NOMO-1 (cell line): ENCODE measurements around the gene SAMD4A.

Source experiments
- DNase-seq, 2 experiments: peaks; one replicate each; lab custom pipeline; 2025; ENCODE audit not compliant: unreplicated experiment in 2 of 2; lab: John Stamatoyannopoulos, UW

SAMD4A gene

GRCh38 chr14:54698966-54699530 lies 132.1 kb downstream of the SAMD4A start:
- no peak for DNase-seq

- DNase-seq: no peak
Observed at GRCh38 chr14:54699735-54700134, 132.8 kb downstream of the SAMD4A start.

GRCh38 chr14:54700717-54701116 lies 133.8 kb downstream of the SAMD4A start:
- DNase-seq: no peak

- no peak for DNase-seq
Observed at GRCh38 chr14:54702014-54702491, 135.1 kb downstream of the SAMD4A start.

- DNase-seq: no peak
Observed at GRCh38 chr14:54702492-54702891, 135.6 kb downstream of the SAMD4A start.

GRCh38 chr14:54703082-54703481 lies 136.2 kb downstream of the SAMD4A start:
- no peak for DNase-seq

GRCh38 chr14:54703724-54704123 lies 136.8 kb downstream of the SAMD4A start:
- DNase-seq: no peak

- DNase-seq: no peak
Observed at GRCh38 chr14:54704768-54705167, 137.8 kb downstream of the SAMD4A start.

GRCh38 chr14:54706769-54707168 lies 139.8 kb downstream of the SAMD4A start:
- no peak for DNase-seq

- no peak for DNase-seq
Observed at GRCh38 chr14:54708161-54708560, 141.2 kb downstream of the SAMD4A start.

GRCh38 chr14:54708982-54709381 lies 142.1 kb downstream of the SAMD4A start:
- no peak for DNase-seq

GRCh38 chr14:54709444-54709843 lies 142.5 kb downstream of the SAMD4A start:
- DNase-seq: no peak

GRCh38 chr14:54709867-54710266 lies 142.9 kb downstream of the SAMD4A start:
- no peak for DNase-seq

GRCh38 chr14:54711312-54711711 lies 144.4 kb downstream of the SAMD4A start:
- DNase-seq: no peak

- DNase-seq: peak in 1 of 2 experiments; percentile 4
Observed at GRCh38 chr14:54711812-54712464, 145.0 kb downstream of the SAMD4A start.

- DNase-seq: peak in 1 of 2 experiments; percentile 58
Observed at GRCh38 chr14:54712465-54713200, 145.7 kb downstream of the SAMD4A start.

- DNase-seq: no peak
Observed at GRCh38 chr14:54713379-54713778, 146.5 kb downstream of the SAMD4A start.

GRCh38 chr14:54715239-54715638 lies 148.3 kb downstream of the SAMD4A start:
- no peak for DNase-seq

GRCh38 chr14:54715811-54716210 lies 148.9 kb downstream of the SAMD4A start:
- no peak for DNase-seq

GRCh38 chr14:54716862-54717261 lies 149.9 kb downstream of the SAMD4A start:
- no peak for DNase-seq

- DNase-seq: no peak
Observed at GRCh38 chr14:54718046-54718445, 151.1 kb downstream of the SAMD4A start.

- no peak for DNase-seq
Observed at GRCh38 chr14:54719406-54719805, 152.5 kb downstream of the SAMD4A start.
